ENCODE measurements around the gene RALGPS2.

- TF ChIP-seq CTCF (IDR thresholded peaks at IDR 0.05), result peak in 1 of 5 experiments; percentile 15
- TF ChIP-seq POLR2A (IDR thresholded peaks at IDR 0.05), result no peak
Observed at GRCh38 chr1:178931858-178932551, 207.0 kb downstream of the RALGPS2 start.

Data from tibial nerve (tissue), 3 donors.